Stimulated activated CD4-positive, alpha-beta T cell treated with anti-CD3 and anti-CD28 coated beads, Interleukin-12 subunit alpha, Interleukin-12 subunit beta, amount 100 ng/mL, for 4 hours (primary cell): Measurements from ENCODE around the gene ISL2.

Source experiments
- DNase-seq: peaks from one replicate; pipeline ENCODE4 v3.0.0-alpha.2; 2020

Gene ISL2

DNA sequence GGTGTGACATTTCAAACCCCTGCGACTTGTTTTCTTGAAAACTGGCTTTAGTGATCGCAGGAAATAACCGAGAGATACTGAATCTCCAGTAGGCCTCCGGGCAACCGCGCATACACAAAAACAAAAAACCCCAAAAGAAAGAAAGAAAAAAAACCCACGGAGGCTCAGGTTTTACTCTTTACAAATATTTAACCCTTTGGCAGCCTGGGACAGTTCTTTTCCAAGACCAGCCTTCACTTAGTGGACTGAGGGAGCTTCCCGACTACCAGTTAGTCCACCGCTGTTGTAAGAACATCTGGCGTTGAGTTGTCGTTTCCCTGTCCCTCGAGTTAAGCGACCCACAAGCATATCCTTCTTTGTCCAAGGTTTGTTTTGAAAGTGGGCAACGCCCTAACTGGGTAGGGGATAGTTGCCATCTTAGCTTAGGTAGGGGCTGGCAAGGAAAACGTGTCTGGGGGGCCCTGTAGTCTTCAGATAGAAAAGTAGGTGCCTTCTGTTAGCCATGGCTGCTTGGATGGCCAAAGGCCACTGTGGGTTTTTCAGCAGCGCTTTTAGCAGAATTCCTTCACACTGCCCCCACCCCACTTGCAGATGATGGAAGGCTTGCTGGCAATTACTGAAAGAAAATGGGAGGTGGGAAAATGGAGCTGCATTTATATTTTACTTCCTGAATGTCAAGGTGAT lies 6.9 kb downstream of the ISL2 start:
- no peak for DNase-seq

DNA sequence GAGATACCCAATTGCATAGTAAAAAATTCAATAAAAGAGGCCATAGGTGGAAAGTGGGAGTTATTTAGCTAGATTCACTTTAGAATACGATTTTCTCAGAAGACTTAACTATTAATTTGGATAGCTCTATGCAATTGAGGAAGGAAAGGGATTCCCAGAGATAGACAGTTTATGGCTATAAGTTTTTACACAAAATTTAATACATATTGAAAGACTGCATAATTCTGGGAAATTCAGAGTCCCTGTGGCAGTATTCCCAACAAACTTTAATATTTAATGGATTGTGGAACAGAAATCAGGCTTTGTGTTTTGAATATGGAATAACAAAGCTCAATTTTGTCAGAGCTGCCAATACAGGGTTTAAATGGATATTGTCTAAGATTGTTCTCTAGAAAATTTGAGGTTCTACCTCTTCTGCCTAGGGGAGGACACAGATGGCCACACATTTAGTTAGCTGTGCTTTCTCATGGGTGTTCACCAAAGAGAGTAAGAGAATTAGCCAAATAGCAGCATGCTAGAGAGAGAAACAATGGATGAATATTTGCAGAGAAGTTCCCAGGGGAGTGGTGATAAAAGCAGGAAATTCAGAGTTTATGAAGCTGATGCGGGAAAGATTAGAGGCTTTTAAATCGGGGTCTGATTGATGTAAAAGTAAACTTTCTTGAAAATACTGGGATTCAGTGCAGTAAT lies 8.5 kb downstream of the ISL2 start:
- no peak for DNase-seq

DNA sequence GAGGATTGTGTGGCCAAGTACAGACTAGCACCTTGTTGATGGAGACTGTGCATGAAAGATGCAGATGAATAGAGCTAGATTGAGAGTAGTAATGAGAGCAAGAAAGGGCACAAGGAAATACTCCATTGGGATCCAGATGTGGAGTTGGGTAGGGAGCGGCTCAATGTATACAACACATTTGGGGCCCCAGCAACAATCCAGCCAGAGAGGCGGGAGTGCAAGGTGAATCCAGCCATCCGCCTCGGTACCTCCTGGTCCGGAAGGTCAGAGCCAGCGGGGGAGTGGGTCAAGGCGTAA lies 9.0 kb downstream of the ISL2 start:
- DNase-seq: no peak

DNA sequence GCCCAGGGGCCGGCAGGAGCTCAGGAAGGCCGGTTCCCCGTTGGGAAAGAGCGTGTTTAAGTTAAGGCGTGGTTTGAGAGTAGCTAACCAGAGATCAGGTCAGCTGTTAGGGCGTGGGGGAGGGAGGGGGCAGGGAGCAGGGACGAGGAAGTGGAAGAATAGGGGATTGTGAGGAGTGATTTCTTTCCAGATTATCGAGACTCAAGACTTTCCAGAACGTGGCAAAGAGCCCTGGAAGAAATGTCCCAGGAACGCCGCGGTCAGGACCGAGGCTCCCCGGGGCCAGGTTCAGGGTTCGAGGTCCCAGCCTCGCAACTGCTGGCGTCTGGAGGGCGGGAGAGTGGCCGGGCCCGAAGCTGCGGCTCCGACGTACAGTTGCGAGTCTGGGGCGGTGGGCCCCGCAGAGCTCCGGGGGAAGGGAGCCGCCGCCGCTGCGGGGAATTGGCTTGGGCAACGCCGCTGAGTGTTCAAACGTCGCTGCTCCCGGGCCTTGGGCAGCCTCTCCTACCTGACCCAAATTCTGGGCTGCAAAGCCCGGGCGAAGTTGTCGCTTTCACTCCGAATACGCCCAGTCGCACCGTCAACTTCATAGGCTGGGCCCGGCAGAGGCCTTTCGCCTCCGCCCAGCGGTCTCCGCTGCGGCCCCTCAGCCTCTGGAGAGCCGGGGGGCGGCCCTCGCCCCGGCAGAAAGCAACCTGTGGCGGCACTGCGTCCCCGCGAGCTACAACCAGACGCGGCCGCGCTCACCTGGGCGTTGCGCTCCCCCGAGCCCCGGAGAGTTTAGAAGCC lies 9.5 kb downstream of the ISL2 start:
- DNase-seq: no peak

DNA sequence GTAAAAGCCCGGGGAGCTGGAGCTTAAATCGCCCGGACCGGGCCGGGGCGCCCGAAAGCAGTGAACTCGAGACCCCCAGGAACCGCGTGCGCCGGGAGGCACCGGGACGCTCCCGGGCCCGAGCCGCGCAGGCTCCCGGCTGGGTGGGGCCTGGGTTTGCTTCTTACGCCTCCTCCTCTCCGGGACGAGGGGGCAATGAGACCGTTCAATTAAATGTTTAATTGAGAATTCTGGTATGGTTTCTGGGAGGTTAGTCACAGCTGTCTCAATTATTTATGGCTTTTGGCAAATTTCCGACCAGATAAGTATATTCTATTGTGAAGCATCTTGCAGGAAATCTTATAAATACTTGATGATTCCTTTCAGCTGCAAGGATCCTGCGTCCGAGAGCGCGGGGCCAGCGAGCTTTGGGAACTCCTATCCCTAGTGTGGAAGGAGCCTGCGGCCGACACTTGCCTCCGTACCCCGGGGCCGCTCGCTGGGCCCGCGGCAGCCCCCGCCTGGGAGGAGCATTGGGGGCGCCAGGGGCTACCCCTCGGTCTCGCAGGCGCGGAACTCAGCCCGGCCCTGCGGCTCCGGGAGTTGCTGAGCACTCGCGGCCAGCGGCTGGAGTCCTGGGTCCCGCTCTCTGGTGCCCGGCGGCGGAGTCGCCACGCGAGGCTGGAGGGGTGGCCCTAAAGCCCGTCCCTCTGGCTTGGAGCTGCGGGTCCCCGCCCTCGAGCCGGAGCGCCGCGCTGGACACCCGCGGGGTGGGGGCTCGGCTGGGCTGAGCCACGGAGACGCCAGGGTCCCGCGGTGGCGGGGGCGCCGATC lies 10.3 kb downstream of the ISL2 start:
- no peak for DNase-seq

DNA sequence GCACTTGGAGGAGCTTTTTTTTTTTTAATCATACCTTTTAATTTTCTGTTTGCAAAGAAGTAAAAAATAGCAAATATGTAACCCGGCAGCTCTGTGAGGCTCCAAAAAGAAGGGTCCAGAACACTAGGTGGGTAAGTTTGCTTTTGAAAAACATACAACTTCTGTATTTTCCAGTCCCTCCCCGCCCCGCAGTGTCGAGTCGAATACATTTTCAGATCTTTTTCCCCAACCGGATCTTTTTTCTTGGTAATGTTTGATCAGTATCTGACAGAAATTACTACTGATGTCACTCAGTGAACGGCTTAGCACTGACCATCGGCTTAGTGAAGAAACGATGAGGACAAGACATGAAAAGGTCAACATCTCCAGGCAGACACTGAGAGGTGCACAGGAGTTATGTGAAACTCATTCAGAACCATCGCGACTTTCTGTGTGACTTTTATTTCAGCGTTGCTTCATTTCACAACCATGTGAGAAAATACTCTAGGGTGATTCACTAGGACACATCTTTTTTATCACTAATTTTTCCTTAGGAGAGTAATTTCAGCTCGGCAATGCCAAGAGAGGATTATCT lies 11.0 kb downstream of the ISL2 start:
- DNase-seq: no peak

DNA sequence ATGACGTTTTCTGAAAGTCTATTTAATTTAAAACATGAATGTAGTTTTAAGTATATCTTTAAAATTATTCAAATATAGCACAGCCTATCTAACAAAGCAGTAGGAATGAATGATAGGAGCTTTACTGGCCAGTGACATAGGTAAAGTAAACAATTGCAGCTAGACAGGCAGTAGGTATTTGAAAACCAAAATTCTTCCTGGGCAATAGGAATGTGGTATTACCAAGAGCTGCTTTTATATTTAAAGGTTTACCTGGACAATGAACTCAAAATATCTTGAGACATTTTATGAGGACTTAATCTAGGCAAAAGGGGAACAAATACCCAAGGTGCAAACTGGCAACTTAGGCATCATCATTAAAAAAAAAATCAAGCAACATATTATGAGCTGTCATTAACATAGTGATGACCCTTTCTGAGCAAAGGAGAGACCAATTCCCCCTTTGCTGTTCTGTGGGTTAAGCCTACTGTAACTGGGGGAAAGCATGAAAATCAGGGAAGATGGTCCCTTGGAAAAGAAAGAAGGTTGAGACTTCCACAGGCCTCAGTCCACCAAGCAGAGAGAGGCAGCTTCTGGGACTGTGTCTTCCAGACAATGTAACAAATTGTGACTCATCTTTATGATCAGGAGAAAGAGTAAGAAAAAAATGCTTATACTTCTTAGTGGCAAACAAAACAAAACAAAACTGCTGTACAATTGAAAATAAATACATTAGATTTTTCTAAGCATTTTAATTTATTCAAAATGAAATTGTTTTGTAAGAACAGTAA lies 12.9 kb downstream of the ISL2 start:
- no peak for DNase-seq

DNA sequence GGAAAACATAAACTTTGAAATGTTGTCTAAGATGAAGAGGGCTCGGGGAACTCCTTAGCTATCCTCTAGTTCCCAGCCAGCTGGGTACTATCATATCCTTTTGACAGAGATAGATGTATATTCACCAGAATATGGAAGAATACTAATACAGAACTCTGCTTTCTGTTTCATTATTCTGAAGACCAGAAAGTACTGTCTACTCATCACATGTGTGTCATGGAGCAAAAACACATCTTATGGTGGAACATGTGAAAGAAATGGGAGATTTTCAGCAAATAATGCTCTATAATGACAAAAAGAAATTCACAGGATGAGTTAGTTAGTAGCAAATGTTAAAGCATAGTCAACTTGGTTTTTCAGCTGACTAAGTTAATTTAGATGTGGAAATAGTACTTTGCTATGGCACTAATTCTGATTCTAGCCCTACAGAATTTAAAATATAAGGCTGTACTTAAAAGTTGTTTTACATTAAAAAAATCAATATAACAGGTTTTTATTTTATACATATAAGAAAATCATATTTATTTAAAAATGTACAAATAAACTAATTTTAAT lies 16.5 kb downstream of the ISL2 start:
- no peak for DNase-seq

DNA sequence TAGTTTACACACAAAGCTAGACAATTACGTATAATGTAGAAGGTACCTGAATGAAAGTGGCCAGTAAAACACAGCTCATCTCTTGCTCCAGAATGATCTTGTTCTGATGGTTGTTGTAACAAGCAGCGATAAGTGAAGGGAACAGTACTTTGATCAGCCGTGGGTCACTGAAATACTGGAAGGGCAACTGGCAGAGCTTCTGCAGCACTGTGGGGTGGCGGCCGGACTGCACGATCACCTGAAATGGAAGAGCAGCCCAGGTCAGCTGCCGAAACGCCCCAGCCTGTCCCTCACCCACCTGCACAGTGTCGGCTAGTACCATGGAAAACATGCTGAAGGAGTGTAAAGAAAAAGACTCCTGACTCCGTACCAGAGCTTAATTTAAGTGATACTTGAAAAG lies 17.3 kb downstream of the ISL2 start:
- no peak for DNase-seq

DNA sequence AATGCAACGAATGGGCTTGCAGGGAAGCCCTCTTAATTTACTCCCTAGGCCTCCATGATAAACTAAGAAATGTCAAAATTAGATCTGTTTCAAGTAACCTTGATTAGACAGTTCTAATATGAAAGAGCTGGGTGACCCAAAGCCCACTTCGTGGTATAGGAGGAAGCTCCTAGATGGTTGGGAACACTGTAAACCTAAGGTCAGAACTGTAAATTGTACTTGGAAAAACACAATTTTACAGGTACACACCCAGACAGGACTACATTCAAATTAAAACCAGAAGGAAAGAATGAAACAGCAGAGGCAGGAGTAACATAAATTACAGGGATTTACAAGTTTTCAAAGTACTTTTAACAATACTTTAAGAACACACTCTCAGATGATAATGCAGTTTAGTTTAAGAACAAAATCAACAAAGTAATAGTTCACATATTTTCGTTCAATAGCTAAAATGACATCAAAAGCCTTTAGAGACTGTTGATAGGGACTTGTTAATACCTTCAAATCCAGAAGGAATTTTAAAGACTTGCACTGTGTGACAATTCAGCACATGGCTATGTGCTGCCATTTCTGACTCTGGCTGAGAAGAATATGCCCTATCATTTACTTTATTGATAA lies 18.4 kb downstream of the ISL2 start:
- no peak for DNase-seq

DNA sequence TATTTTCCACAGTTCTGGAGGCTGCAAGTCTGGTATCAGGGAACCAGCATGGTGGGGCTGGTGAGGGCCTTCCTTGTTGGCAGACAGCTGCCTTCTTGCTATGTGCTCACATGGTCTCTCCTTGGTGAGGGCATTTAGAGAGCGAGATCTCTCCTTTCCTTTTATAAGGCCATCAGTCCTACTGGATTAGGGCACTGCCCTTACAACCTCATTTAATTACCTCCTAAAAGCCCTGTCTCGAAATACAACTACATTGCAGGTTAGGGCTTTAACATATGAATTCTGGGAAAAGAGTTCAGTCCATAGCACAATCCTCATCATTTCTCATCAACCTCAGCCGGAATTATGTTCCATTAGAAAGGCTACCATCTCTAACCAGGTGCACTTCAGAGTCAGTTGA lies 21.9 kb downstream of the ISL2 start:
- no peak for DNase-seq

DNA sequence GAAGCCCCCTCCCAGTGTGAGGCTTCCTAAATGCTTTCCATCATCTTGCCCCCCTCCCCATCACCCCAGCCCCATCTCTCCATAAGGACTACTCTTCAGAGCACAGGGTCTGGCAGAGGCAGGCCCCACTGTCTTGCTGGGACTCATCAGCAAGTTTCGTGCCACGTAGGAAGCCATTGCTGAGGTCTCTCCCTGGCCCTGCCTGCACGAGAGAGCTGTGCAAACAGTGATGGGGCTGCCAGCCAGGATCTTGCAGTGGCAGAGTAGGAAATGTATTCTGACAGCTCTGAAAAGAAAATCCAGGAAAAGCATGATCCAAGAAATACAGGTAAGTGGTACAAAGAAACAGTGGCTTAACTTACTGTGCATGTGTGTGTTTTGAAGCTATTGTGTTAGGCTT lies 22.6 kb downstream of the ISL2 start:
- DNase-seq: no peak

DNA sequence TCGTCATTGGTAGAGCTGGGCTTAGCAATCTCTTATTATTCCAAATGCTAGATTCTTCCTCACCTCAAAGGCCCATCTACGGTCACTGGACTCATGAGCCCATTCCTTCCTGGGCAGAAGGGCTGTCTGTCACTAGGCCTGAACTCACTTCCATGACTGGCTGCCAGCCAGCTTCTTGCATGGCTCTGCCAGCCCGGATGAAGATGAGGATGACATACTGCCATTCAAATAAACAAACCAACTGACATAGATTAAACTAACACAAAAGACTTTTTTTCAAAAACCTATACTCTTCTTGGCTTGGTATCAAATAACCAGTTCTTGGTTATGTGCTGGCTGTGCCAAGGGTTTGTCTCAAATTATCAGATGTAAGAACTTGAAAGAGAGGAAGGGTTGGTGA lies 23.8 kb downstream of the ISL2 start:
- DNase-seq: no peak

DNA sequence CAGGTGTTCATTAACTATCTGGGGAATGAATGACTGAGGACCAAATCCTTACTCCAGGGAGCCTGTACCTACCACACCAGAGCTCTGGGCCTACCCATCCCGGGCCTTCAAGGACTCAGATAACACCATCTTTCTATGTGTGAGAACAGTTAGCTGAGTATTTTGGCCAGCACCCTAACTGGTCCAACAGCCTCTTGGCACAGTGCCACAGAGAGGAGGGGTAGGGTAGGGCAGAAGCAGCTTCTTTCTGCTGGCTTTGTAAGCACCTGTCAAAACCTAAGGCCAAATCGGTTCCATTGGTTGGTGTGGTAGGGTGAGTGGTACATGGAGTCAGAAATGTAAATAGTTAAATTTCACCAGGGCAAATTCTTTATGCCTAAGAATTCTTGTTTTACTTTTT lies 26.7 kb downstream of the ISL2 start:
- no peak for DNase-seq

DNA sequence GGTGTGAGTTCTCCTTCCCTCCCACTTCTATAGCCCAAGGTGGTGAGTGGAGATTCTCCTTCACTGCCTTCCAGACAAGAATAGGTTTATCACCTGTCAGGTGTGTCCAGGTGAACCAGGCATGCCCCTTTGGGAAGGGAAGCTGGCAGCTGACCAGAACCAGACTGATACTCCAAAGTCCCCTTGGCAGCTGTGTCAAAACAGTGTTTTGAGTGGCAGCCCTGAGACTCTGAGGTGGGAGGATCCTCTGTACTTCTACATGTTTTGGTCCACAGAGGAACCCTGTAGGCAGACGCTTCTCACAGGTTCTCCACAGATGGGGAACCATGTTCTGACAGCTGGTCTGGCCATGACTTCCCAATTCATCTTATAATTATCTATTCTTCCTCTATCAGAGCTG lies 30.1 kb downstream of the ISL2 start:
- DNase-seq: no peak

DNA sequence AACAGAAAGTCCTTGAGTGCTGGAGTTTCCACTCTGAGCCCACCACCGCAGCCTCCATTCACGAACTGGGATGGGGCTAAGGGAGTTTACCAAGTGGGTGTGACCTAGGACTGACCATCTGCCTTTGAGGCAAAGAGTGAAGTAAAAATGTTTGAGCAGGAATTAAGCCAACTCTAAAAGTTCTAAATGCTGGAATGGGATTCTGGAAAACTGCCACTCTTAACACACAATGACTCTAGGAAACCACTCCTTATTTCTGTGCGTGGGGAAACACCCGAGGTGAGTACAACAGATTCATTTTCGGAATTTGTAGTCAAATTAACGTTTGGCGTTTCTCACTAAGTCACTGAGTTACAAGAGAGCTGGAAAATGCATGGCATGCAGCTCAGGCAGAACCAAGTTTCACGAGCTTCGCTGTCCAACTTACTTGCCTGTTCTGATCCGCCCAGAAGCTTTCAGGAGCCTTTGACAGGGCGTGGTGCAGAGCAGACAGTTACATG lies 31.6 kb downstream of the ISL2 start:
- DNase-seq: no peak

DNA sequence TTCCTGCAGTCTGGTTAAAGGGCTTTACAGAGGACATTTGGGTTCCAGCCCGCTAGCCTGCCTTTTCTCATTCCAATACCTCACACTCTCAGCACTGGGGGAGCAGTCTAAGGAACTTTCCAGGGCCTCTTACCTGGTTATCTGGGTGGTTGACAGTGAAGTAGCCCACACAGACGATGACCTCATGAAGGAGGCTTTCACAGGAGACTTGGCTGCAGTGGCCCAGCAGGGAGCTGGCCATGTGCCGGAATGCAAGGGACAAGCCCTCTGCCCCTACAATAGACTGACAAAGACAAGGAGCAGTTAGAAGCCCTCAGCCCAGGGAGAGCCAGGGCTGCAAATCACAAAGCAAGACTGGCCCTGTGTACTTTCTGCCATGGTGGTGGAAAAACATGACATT lies 39.5 kb downstream of the ISL2 start:
- DNase-seq: no peak

DNA sequence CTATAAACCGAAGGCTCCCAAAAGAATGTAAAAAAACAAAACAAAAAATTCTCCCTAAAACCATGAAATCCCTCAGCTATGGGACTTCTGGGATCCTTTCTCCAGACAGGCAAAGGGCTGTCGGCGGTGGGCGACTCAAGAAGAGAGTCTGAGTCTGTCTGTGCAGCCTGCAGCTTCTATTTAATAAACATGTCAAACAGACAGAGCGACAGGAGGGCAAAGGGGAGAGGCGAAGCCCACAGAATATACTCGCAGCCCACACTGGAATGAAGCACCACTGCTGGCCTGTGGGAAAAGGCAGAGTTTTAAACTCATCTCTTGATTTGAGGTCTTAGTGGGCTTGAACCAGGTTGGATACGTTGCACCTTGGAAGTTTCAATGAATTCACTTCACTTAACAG lies 40.2 kb downstream of the ISL2 start:
- no peak for DNase-seq

DNA sequence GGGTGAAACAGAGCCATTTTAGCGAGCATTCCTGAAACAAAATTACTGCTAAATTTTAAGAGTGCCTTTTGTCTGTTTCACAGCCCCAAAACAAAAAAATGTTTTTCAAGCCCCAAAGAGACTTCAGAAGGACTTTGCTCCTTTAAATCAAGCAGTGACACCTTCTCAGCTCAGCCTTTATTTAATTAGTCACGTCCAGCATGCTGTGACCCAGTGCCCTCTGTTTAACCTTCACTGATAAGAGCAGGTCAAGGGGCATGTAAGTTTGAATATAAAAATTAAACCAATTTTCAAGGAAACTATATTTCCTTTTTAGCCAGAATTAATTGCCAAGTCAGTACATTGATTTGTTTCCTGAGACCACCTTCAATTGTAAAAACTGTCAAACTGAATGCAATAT lies 40.6 kb downstream of the ISL2 start:
- no peak for DNase-seq

DNA sequence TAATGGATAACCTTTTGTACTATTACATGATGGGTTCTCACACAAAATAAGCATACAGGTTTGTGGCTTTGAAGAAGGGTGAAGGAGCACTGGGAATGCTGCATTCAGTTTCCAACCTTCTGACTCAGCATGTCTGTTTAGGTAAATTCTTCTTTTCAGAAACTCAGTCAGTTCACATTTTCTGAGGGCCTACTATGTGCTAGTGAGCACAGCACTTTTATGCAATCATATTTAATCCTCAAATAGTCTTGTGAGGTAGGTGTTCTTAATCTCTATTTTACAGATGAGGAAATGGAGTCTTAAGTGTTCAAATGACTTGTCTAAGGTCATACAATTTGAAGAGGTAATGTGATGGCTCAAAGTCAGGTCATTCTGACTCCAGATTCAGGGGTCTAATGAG lies 41.2 kb downstream of the ISL2 start:
- no peak for DNase-seq

DNA sequence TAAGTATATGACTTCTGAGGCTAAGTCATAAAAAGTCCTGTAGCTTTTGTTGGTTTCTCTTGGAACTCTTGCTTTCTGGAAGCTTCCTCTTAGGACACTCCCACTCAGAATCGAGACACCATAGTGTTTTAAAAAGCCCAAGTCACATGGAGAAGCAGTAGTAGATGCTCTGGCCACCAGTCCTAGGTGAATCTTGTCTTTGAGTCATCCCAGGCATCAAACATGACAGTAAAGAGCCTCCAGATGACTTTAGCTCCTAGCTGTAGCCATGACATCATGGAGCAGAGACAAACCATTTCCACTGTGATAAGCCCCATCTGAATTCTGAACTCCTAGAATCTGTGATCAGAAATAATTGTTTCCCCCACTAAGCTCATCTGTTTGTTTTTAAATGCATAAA lies 42.1 kb downstream of the ISL2 start:
- DNase-seq: no peak
